ENCODE data around the gene PDGFC. TPM values are rescaled to one million over a fixed set of nuclear protein-coding genes. Genes with fewer than 3 reads are reported as not detected.
"Not testable (repeated sequence)": the region's sequence is repeated elsewhere in the genome, so short reads cannot be mapped to it uniquely, and the experiment has no call there.

The PDGFC gene
- polyA plus RNA-seq, 3 donors from 2014 or later = 0.09 TPM; not detected in 1

DNA sequence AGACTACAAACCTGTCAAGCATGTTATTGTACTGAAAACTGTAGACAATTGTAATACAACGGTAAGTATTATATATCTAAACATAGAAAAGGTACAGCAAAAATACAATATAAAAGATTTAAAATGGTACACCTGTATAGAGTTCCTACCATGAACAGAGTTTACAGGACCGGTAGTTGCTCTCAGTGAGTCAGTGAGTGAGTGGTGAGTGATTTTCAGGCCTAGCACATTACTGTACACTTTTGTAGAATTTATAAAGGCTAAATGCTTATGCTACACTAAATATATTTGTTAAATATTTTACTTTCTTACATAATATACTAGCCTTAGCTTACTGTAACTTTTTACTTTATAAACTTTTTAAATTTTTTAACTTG, 37.4 kb downstream of the PDGFC start:
- H3K4me1 Mint-ChIP-seq = no peaks in the 10 kb centered on the region
- DNase-seq = no peak
- no peak overlapping the region for H3K4me3 Mint-ChIP-seq
- H3K27ac Mint-ChIP-seq = no peak overlapping the region
- peaks cover 3 to 12% (median 5%) of the 10 kb centered on the region in 6 donors for H3K9me3 Mint-ChIP-seq
- H3K36me3 Mint-ChIP-seq = no peaks in the 10 kb centered on the region
- H3K27me3 Mint-ChIP-seq (ENCODE audit: low read depth in 3 of 3) = no peaks in the 10 kb centered on the region

DNA sequence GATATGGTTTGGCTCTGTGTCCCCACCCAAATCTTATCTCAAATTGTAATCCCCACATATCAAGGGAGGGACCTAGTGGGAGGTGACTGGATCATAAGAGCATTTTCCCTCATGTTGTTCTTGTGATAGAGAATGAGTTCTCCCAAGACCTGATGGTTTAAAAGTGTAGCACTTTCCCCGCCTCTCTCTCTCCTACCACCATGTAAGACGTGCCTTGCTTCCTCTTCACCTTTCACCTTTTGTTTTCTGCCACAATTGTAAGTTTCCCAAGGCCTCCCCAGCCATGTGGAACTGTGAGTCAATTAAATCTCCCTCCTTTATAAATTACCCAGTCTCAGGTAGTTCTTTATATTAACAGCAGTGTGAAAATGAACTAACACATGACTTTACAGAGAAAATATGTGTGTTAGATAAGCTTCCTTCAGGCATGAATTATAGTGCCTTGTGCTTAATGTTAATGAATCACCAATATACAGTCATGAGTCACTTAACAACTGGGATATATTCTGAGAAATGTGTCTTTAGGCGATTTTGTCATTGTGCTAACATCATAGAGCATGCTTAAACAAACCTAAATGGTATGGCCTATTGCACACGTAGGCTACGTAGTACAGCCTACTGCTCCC, 37.9 kb downstream of the PDGFC start:
- no peak for DNase-seq
- H3K4me3 Mint-ChIP-seq = no peak overlapping the region
- no peaks in the 10 kb centered on the region for H3K4me1 Mint-ChIP-seq
- H3K27me3 Mint-ChIP-seq (ENCODE audit: low read depth in 3 of 3) = no peaks in the 10 kb centered on the region
- peaks cover 3 to 12% (median 7%) of the 10 kb centered on the region in 6 donors for H3K9me3 Mint-ChIP-seq
- H3K27ac Mint-ChIP-seq = no peak overlapping the region
- no peaks in the 10 kb centered on the region for H3K36me3 Mint-ChIP-seq

DNA sequence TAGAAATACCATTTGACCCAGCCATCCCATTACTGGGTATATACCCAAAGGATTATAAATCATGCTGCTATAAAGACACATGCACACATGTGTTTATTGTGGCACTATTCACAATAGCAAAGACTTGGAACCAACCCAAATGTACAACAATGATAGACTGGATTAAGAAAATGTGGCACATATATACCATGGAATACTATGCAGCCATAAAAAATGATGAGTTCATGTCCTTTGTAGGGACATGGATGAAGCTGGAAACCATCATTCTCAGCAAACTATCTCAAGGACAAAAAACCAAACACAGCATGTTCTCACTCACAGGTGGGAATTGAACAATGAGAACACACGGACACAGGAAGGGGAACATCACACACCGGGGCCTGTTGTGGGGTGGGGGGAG, 39.2 kb downstream of the PDGFC start:
- H3K36me3 Mint-ChIP-seq; H3K27ac Mint-ChIP-seq; DNase-seq; H3K4me1 Mint-ChIP-seq; H3K4me3 Mint-ChIP-seq; H3K27me3 Mint-ChIP-seq (ENCODE audit: low read depth in 3 of 3): not testable (repeated sequence)
- H3K9me3 Mint-ChIP-seq = peaks cover 5 to 24% (median 10%) of the 10 kb centered on the region in 6 donors

DNA sequence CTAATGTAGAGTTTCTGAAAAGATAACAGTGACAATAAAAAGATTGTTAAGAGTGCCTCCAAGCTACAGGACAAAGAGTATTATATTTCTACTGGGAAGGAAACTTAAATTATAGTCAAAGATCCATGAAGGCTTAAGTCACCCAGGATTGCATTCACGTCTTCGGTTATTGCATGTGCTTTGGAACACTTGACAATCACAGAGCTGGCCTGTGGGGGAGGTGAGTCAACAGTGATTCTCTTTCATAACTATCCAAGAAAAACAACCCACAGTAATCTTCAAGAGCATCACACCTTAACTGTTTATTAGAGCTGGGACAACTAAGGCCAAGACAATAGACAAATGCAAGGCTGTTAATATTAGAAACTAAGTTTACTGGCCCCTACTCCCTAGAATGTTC, 40.3 kb downstream of the PDGFC start:
- H3K36me3 Mint-ChIP-seq = no peaks in the 10 kb centered on the region

DNA sequence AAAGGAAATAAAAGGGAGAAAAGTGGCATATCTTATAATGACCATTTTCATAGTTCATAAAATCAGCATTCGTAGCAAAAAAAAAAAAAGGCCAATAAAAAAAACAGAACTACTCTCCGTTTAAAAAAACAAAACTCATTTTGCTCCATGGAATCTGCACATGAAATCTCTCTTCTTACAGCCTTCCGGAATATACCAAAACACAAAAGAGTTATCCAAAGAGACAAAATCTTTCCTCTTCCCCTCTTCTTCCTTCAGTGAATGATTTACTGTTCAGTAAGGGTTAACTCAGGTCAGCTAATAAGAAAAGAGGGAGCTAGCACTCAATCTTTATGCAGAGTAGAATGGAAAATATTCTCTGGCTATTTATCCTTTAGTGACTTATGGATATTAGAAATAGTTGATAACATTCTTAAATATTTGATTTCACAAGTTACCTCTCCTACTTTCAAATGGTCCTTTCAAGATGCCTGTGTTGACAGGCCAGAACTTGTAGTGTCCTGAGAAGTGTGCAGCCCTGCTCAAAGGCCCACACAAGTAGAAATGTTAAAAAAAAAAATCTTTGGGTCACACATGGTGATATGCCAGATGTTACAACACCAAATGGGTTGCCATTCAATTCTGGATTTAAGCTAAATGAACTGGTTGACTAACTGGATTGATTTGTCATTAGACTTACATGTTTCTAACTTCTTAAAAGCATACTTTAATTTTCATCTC, 42.1 kb downstream of the PDGFC start:
- H3K4me3 Mint-ChIP-seq = no peak overlapping the region
- H3K4me1 Mint-ChIP-seq = no peaks in the 10 kb centered on the region
- H3K9me3 Mint-ChIP-seq = peaks cover 8 to 37% (median 26%) of the 10 kb centered on the region in 6 donors
- no peaks in the 10 kb centered on the region for H3K27me3 Mint-ChIP-seq (ENCODE audit: low read depth in 3 of 3)
- no peak for DNase-seq
- no peaks in the 10 kb centered on the region for H3K36me3 Mint-ChIP-seq
- no peak overlapping the region for H3K27ac Mint-ChIP-seq

More for the DNA sequence above, 40.3 kb downstream of the PDGFC start:
- Mint-ChIP-seq H3K4me1 (no peaks in the 10 kb centered on the region), H3K9me3 (peaks cover 4 to 30% (median 16%) of the 10 kb centered on the region in 6 donors), H3K27ac (no peak overlapping the region), H3K27me3 (ENCODE audit: low read depth in 3 of 3) (no peaks in the 10 kb centered on the region), H3K4me3 (no peak overlapping the region)
- DNase-seq = no peak

DNA sequence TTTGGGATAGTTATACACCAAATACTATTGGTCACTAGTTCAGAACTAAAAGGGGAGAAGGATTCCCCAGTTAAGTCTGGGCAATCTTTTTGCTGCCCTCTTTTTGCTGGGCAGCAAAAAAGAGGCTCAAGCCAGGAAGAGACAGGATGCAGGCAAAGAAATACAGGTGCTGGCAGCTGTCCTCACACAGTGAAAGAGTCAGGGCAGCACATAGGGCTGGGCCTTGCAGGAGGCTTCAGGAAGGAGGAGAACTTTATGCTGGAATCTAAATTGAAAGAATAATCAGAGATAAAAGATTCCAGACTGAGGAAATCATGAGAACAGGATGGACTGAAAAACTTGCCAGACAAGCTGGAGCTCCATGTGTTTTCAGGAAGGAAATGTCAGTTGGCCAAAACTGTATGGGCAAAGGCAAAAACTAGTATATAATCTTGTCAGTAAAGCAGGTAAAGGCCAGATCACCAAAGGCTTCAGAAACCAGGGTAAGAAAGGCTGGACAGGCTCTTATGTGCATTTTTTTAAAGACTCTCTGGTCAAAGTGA, 46.8 kb downstream of the PDGFC start:
- Mint-ChIP-seq H3K4me1 (no peaks in the 10 kb centered on the region), H3K9me3 (peaks cover 8 to 42% (median 33%) of the 10 kb centered on the region in 6 donors), H3K36me3 (no peaks in the 10 kb centered on the region), H3K27me3 (ENCODE audit: low read depth in 3 of 3) (peaks cover 0 to 2% (median 0%) of the 10 kb centered on the region in 3 donors), H3K27ac (no peak overlapping the region), H3K4me3 (no peak overlapping the region)
- no peak for DNase-seq

DNA sequence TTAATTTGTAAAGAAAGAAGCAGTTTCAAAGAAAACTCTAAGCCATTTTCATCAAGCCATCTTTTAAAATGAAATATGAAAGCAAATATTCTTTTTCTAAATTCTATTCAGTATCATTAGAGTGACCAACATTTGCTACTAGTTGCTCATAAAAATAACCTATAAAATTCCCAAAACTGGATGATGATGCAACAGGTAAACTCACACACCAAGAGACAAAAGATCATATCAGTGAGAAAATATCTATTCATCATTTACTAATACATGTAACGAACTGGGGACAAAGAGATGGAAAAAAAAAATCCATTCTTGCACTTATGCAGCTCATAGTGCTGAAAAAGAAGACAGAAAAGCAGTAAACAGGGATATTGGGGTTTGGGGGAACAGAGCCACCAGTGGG, 48.1 kb downstream of the PDGFC start:
- no peaks in the 10 kb centered on the region for H3K4me1 Mint-ChIP-seq
- peaks cover 4 to 41% (median 29%) of the 10 kb centered on the region in 6 donors for H3K9me3 Mint-ChIP-seq
- H3K36me3 Mint-ChIP-seq = no peaks in the 10 kb centered on the region
- H3K27ac Mint-ChIP-seq = no peak overlapping the region
- H3K4me3 Mint-ChIP-seq = no peak overlapping the region
- H3K27me3 Mint-ChIP-seq (ENCODE audit: low read depth in 3 of 3) = peaks cover 0 to 2% (median 0%) of the 10 kb centered on the region in 3 donors
- no peak for DNase-seq

DNA sequence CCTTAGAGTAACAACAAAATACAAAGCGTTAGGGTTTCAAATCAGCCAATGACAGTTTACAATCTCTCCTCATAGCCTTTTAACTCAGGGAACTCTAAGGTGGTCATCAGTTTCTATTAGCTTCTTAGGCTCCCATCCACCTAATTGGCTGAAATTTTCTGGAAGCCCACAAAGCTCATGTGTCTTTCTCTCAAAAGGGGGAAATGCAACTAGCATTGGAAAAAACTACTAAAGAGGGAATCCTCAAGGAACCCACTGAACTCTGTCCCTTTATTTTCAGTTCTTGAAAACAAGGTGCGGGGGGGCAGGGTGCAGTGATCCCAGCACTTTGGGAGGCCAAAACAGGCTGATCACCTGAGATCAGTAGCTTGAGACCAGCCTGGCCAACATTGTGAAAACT, 56.4 kb downstream of the PDGFC start:
- peaks cover 12 to 29% (median 24%) of the 10 kb centered on the region in 6 donors for H3K9me3 Mint-ChIP-seq
- H3K4me1 Mint-ChIP-seq = no peaks in the 10 kb centered on the region
- H3K27ac Mint-ChIP-seq = no peak overlapping the region
- DNase-seq = no peak
- H3K36me3 Mint-ChIP-seq = no peaks in the 10 kb centered on the region
- no peaks in the 10 kb centered on the region for H3K27me3 Mint-ChIP-seq (ENCODE audit: low read depth in 3 of 3)
- H3K4me3 Mint-ChIP-seq = no peak overlapping the region

DNA sequence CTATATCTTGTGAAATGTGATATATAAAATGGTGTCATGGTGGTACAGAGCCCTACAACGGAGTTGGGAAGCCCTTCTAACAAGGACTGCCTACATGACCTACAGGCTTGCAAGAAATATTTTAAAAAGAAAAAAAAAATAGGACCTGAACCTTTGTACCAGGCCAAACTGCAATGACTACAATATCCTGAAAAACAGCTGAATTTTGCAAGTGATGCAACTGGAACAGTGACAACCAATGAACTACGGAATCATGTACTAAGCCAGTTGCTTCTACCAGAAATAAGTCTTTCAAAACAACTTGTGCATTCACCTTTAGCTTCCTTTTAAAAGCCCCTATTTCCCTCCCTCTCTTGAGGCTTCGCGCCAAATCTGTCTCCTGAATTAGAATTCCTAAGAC, 58.4 kb downstream of the PDGFC start:
- peaks cover 10 to 35% (median 22%) of the 10 kb centered on the region in 6 donors for H3K9me3 Mint-ChIP-seq
- H3K27me3 Mint-ChIP-seq (ENCODE audit: low read depth in 3 of 3) = peaks cover 0 to 1% (median 0%) of the 10 kb centered on the region in 3 donors
- DNase-seq = no peak
- H3K36me3 Mint-ChIP-seq = no peaks in the 10 kb centered on the region
- no peak overlapping the region for H3K27ac Mint-ChIP-seq
- no peak overlapping the region for H3K4me3 Mint-ChIP-seq
- no peaks in the 10 kb centered on the region for H3K4me1 Mint-ChIP-seq

DNA sequence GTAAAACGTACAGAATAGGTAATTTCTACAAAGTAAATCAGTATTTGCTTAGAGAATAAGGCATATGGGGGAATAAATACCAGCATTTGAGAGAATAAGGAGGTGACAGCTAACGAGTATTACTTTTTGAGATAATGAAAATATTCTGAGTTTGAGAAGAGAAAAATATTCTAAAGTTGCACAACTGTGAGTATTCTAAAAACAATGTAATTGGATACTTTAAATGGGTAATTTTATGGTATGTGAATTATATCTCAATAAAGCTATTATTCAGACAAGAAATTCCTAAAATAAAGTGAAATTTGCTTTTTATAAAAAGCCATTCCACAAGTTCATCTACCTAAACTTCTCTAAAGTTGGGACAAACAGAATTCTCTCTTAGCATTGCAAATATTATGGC, 62.6 kb downstream of the PDGFC start:
- DNase-seq = no peak
- Mint-ChIP-seq H3K27ac (no peak overlapping the region), H3K36me3 (no peaks in the 10 kb centered on the region), H3K27me3 (ENCODE audit: low read depth in 3 of 3) (peaks cover 0 to 1% (median 0%) of the 10 kb centered on the region in 3 donors), H3K9me3 (peaks cover 6 to 26% (median 10%) of the 10 kb centered on the region in 6 donors), H3K4me1 (no peaks in the 10 kb centered on the region), H3K4me3 (no peak overlapping the region)

DNA sequence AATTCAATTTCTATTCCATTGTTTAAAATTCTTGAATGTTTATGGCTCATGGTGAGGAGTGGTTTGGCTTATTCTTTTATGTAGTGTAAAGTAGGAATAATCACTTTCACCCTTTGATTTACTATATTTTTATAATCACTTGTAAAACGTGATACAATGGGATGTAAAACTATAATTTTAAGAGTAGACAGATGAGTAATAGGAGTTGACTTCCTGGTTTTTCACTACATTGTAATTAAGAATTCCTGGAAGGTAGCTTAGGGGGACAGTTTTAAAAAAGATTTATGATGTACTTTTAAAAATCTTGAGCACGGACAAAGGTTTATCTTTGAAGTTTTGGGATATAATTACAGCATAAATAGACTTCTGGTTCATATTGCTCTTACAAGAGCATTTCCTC, 65.3 kb downstream of the PDGFC start:
- H3K36me3 Mint-ChIP-seq = no peaks in the 10 kb centered on the region
- no peaks in the 10 kb centered on the region for H3K4me1 Mint-ChIP-seq
- H3K4me3 Mint-ChIP-seq = no peak overlapping the region
- DNase-seq = no peak
- peaks cover 0 to 1% (median 0%) of the 10 kb centered on the region in 3 donors for H3K27me3 Mint-ChIP-seq (ENCODE audit: low read depth in 3 of 3)
- H3K9me3 Mint-ChIP-seq = peaks cover 2 to 14% (median 6%) of the 10 kb centered on the region in 6 donors
- no peak overlapping the region for H3K27ac Mint-ChIP-seq

DNA sequence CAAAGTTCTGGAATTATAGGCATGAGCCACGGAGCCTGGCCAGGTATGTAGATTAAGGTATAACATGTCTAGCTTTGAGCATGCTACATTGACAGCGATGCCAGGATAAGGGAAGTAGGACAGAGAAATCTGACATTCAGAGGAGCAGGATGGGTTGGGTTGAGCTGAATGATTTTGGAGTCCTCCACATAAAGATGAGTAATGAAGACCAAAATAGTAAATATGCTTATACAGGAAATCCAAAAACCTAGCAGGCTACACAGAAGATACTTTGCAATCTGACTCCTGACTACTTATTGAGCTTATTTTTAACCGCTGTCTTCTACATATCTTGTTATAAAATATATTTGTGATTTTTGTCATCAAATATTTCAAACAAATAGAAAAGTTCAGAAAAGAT, 69.7 kb downstream of the PDGFC start:
- Mint-ChIP-seq H3K27ac (no peak overlapping the region), H3K27me3 (ENCODE audit: low read depth in 3 of 3) (no peaks in the 10 kb centered on the region)

DNA sequence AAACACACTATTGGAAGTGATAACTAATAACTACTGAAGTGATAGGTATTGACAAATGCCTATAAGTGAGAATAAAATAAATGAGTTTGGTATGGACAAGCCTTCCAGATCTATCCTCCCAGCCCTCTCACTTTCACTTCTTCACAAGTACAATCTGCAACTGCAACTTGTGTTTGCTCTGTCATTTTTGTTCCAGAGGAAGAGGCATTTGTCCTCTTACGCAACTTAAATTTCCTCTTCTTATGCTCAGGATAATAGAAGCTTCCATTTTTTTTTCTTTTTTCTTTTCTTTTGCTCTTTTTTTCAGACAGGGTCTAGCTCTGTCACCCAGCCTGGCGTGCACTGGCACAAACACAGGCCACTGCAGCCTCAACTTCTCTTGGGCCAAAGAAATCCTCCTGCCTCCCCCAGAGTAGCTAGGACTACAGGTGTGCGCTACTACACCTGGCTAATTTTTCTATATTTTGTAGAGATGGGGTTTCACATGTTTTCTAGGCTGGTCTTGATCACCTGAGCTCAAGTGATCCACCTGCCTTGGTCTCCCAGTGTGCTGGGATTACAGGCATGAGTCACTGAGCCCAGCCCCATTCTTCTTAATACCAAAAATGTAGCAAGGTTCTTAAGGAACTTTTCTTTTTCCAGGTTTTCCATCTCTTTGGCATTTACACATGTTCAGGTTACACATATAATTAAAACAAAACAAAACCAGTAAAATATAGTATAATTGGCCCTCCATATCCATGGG, 73.1 kb downstream of the PDGFC start:
- Mint-ChIP-seq H3K27me3 (ENCODE audit: low read depth in 3 of 3) (no peaks in the 10 kb centered on the region), H3K27ac (no peak overlapping the region), H3K4me1 (no peaks in the 10 kb centered on the region), H3K36me3 (no peaks in the 10 kb centered on the region), H3K4me3 (no peak overlapping the region), H3K9me3 (peaks cover 2 to 39% (median 13%) of the 10 kb centered on the region in 6 donors)
- DNase-seq = no peak

More for the DNA sequence above, 69.7 kb downstream of the PDGFC start:
- Mint-ChIP-seq H3K36me3 (no peaks in the 10 kb centered on the region), H3K9me3 (peaks cover 2 to 29% (median 14%) of the 10 kb centered on the region in 6 donors), H3K4me3 (no peak overlapping the region), H3K4me1 (no peaks in the 10 kb centered on the region)
- DNase-seq = no peak

DNA sequence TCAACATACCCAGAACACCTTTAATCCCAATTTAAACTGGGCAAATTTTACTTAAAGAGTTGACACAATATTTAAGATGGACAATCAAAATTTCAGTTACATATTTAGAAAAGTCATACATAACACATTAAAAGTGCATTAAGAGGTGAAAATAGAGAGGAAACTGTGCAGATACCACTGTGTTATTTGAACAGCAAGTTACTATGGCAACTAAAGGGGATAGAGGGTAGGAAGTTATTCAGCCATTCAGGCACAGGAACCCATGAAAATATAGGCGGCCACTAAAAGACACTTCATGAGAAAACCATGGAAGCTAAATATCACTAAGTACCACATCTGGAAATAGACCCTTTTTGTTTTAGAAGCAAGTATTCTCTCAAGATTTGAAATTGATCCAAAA, 75.1 kb downstream of the PDGFC start:
- Mint-ChIP-seq H3K27me3 (ENCODE audit: low read depth in 3 of 3) (no peaks in the 10 kb centered on the region), H3K4me3 (no peak overlapping the region), H3K4me1 (no peaks in the 10 kb centered on the region), H3K36me3 (no peaks in the 10 kb centered on the region), H3K27ac (no peak overlapping the region), H3K9me3 (peaks cover 0 to 44% (median 11%) of the 10 kb centered on the region in 6 donors)
- DNase-seq = no peak
